ENCODE measurements around the gene SPTBN1. TPM values are rescaled to one million over a fixed set of nuclear protein-coding genes. Genes with fewer than 3 reads are reported as not detected.

SPTBN1 gene
- total and polyA plus RNA-seq, 2 experiments from 2014 or later = 57.7 to 187 TPM

GRCh38 chr2:54465143-54465542 is 9.0 kb downstream of the SPTBN1 start:
- no peaks in the 10 kb centered on the region for H3K27me3 ChIP-seq (replicated peaks; ENCODE audit: insufficient read depth)
- peaks cover 38% of the 10 kb centered on the region for H3F3A ChIP-seq (ENCODE audit: insufficient read depth)
- peaks cover 98% of the 10 kb centered on the region for H3K79me2 ChIP-seq (ENCODE audit: insufficient read depth)
- H3K27ac ChIP-seq = no peak overlapping the region
- 69 to 81% methylated on average over 2 of the region's 2 CpGs for WGBS, 2 experiments (ENCODE audit: low coverage in 1 of 2, low lambda C conversion rate in 2 of 2, missing lambda C conversion rate in 2 of 2)
- peaks cover 35% of the 10 kb centered on the region for H3K4me1 ChIP-seq (ENCODE audit: insufficient read depth)
- no peaks in the 10 kb centered on the region for H3K36me3 ChIP-seq (ENCODE audit: low read depth)
- no peak overlapping the region for H3K4me2 ChIP-seq (ENCODE audit: unreplicated experiment)
- no peak for TF ChIP-seq EZH2 (IDR thresholded peaks at IDR 0.05; ENCODE audit: insufficient read depth, poor library complexity, severe bottlenecking)
- no peak for TF ChIP-seq EZH2phosphoT487 (IDR thresholded peaks at IDR 0.05; ENCODE audit: insufficient read depth, low read depth)
- no peak overlapping the region for H3K9ac ChIP-seq
- no peak overlapping the region for H2AFZ ChIP-seq
- H4K20me1 ChIP-seq (ENCODE audit: insufficient read depth) = peaks cover 11% of the 10 kb centered on the region
- H3K9me3 ChIP-seq (ENCODE audit: low read depth) = no peaks in the 10 kb centered on the region
- in situ Hi-C loops (cut with MboI) = no loop called here
- no peaks in the 10 kb centered on the region for H3K9me2 ChIP-seq (ENCODE audit: insufficient read depth)
- DNase-seq = no peak
- H3K4me3 ChIP-seq = no peak overlapping the region

- H3K27me3 ChIP-seq (replicated peaks; ENCODE audit: insufficient read depth) = no peaks in the 10 kb centered on the region
- no peak for TF ChIP-seq EZH2phosphoT487 (IDR thresholded peaks at IDR 0.05; ENCODE audit: insufficient read depth, low read depth)
- TF ChIP-seq EZH2 (IDR thresholded peaks at IDR 0.05; ENCODE audit: insufficient read depth, poor library complexity, severe bottlenecking) = no peak
- peak; percentile 28 for DNase-seq
- in situ Hi-C loops (cut with MboI) = no loop called here
- peaks cover 98% of the 10 kb centered on the region for H3K79me2 ChIP-seq (ENCODE audit: insufficient read depth)
- 0 out of 2 replicates have a peak overlapping the region, but pooled peaks have one; percentile 22 for H3K9ac ChIP-seq
- no peaks in the 10 kb centered on the region for H3K36me3 ChIP-seq (ENCODE audit: low read depth)
- H3K27ac ChIP-seq = no peak overlapping the region
- H3K4me1 ChIP-seq (ENCODE audit: insufficient read depth) = peaks cover 42% of the 10 kb centered on the region
- H3K4me2 ChIP-seq (ENCODE audit: unreplicated experiment) = peak overlapping the region; percentile 66
- 0 out of 2 replicates have a peak overlapping the region, but pooled peaks have one; percentile 27 for H2AFZ ChIP-seq
- peaks cover 7% of the 10 kb centered on the region for H4K20me1 ChIP-seq (ENCODE audit: insufficient read depth)
- 25 to 32% methylated on average over 4 of the region's 4 CpGs for WGBS, 2 experiments (ENCODE audit: low coverage in 1 of 2, low lambda C conversion rate in 2 of 2, missing lambda C conversion rate in 2 of 2)
- H3F3A ChIP-seq (ENCODE audit: insufficient read depth) = peaks cover 40% of the 10 kb centered on the region
- 0 out of 2 replicates have a peak overlapping the region, but pooled peaks have one; percentile 6 for H3K4me3 ChIP-seq
- H3K9me3 ChIP-seq (ENCODE audit: low read depth) = no peaks in the 10 kb centered on the region
- H3K9me2 ChIP-seq (ENCODE audit: insufficient read depth) = no peaks in the 10 kb centered on the region
Observed at GRCh38 chr2:54466870-54467269, 10.7 kb downstream of the SPTBN1 start.

GRCh38 chr2:54468673-54469072 is 12.5 kb downstream of the SPTBN1 start:
- Histone ChIP-seq H3K4me2 (ENCODE audit: unreplicated experiment) (peak overlapping the region; percentile 43), H3K9me3 (ENCODE audit: low read depth) (no peaks in the 10 kb centered on the region), H3K4me1 (ENCODE audit: insufficient read depth) (peaks cover 46% of the 10 kb centered on the region), H3K27ac (peak overlapping the region; percentile 20), H2AFZ (no peak overlapping the region), H3K9ac (no peak overlapping the region), H3K27me3 (replicated peaks; ENCODE audit: insufficient read depth) (no peaks in the 10 kb centered on the region), H3F3A (ENCODE audit: insufficient read depth) (peaks cover 45% of the 10 kb centered on the region), H3K36me3 (ENCODE audit: low read depth) (no peaks in the 10 kb centered on the region), H3K79me2 (ENCODE audit: insufficient read depth) (peaks cover 98% of the 10 kb centered on the region), H3K9me2 (ENCODE audit: insufficient read depth) (no peaks in the 10 kb centered on the region), H4K20me1 (ENCODE audit: insufficient read depth) (no peaks in the 10 kb centered on the region; the same call in 1 of the 2 replicates), H3K4me3 (no peak overlapping the region)
- TF ChIP-seq EZH2 (IDR thresholded peaks at IDR 0.05; ENCODE audit: insufficient read depth, poor library complexity, severe bottlenecking) (no peak), EZH2phosphoT487 (IDR thresholded peaks at IDR 0.05; ENCODE audit: insufficient read depth, low read depth) (no peak)
- DNase-seq = peak; percentile 85
- in situ Hi-C loops (cut with MboI) = no loop called here
- 0 to 2% methylated on average over 2 of the region's 2 CpGs for WGBS, 2 experiments (ENCODE audit: low coverage in 1 of 2, low lambda C conversion rate in 2 of 2, missing lambda C conversion rate in 2 of 2)

- peaks cover 46% of the 10 kb centered on the region for H3K4me1 ChIP-seq (ENCODE audit: insufficient read depth)
- H3F3A ChIP-seq (ENCODE audit: insufficient read depth) = peaks cover 45% of the 10 kb centered on the region
- no peak overlapping the region for H3K9ac ChIP-seq
- H3K27me3 ChIP-seq (replicated peaks; ENCODE audit: insufficient read depth) = no peaks in the 10 kb centered on the region
- in situ Hi-C loops (cut with MboI) = no loop called here
- peak overlapping the region; percentile 53 for H3K4me2 ChIP-seq (ENCODE audit: unreplicated experiment)
- no peak overlapping the region for H3K4me3 ChIP-seq
- peak overlapping the region; percentile 20 for H3K27ac ChIP-seq
- no peaks in the 10 kb centered on the region for H3K9me3 ChIP-seq (ENCODE audit: low read depth)
- TF ChIP-seq EZH2 (IDR thresholded peaks at IDR 0.05; ENCODE audit: insufficient read depth, poor library complexity, severe bottlenecking) (no peak), EZH2phosphoT487 (IDR thresholded peaks at IDR 0.05; ENCODE audit: insufficient read depth, low read depth) (no peak)
- 91 to 95% methylated on average over 3 of the region's 3 CpGs for WGBS, 2 experiments (ENCODE audit: low coverage in 1 of 2, low lambda C conversion rate in 2 of 2, missing lambda C conversion rate in 2 of 2)
- no peak for DNase-seq
- H3K79me2 ChIP-seq (ENCODE audit: insufficient read depth) = peaks cover 98% of the 10 kb centered on the region
- H3K36me3 ChIP-seq (ENCODE audit: low read depth) = no peaks in the 10 kb centered on the region
- H3K9me2 ChIP-seq (ENCODE audit: insufficient read depth) = no peaks in the 10 kb centered on the region
- no peak overlapping the region for H2AFZ ChIP-seq
- no peaks in the 10 kb centered on the region; the same call in 1 of the 2 replicates for H4K20me1 ChIP-seq (ENCODE audit: insufficient read depth)
Observed at GRCh38 chr2:54469484-54470053, 13.4 kb downstream of the SPTBN1 start.

Data from GM23248 (cell line).